ENCODE results near the gene BAD. TPM values are rescaled to one million over a fixed set of nuclear protein-coding genes. Genes with fewer than 3 reads are reported as not detected.

BAD gene
- total RNA-seq, 1 experiment from 2014 or later: 23.3 TPM

- no peak overlapping the region for H3K14ac ChIP-seq (ENCODE audit: insufficient read depth, low read length)
- peak overlapping the region; percentile 79 to 82 for H3K4me3 Mint-ChIP-seq
- no peak overlapping the region for H2AK5ac ChIP-seq (ENCODE audit: insufficient read length, low read length)
- no peak overlapping the region for H3K9ac ChIP-seq (ENCODE audit: extremely low read depth, insufficient read length, low read length)
- no peak overlapping the region for H2BK20ac ChIP-seq (ENCODE audit: low read depth, low read length, poor library complexity, severe bottlenecking)
- no peaks in the 10 kb centered on the region for H4K20me1 ChIP-seq (ENCODE audit: control insufficient read depth, insufficient read depth, insufficient read length)
- H3K23ac ChIP-seq (ENCODE audit: insufficient read length, low read depth, low read length): no peak overlapping the region
- no peak overlapping the region for H2BK12ac ChIP-seq (ENCODE audit: insufficient read length, low read depth, low read length)
- H3K27ac Mint-ChIP-seq: no peak overlapping the region; a peak in 1 of 7 replicates
- H3K79me2 ChIP-seq (ENCODE audit: insufficient read depth, low read length): no peaks in the 10 kb centered on the region
- WGBS (ENCODE audit: extremely low coverage, insufficient read length, low lambda C conversion rate): no CpG with 5 or more reads among the region's 40 CpGs
- peak overlapping the region; percentile 53 for H3K4me2 ChIP-seq (ENCODE audit: insufficient read depth, insufficient read length, low read length)
- H3K9me3 Mint-ChIP-seq: no peaks in the 10 kb centered on the region; a peak in 2 of 5 replicates
- no peak overlapping the region for H3K27ac ChIP-seq (ENCODE audit: insufficient read length, low read depth, low read length)
- H3K9me3 ChIP-seq (ENCODE audit: control insufficient read depth, low read depth, low read length): no peaks in the 10 kb centered on the region
- H3K23me2 ChIP-seq (ENCODE audit: insufficient read length, low read depth, low read length, poor library complexity, severe bottlenecking): peaks cover 15% of the 10 kb centered on the region
- H2BK5ac ChIP-seq (ENCODE audit: insufficient read length, low read length): no peak overlapping the region
- H4K91ac ChIP-seq (ENCODE audit: insufficient read length, low read depth, low read length): no peak overlapping the region
- H3K18ac ChIP-seq (ENCODE audit: insufficient read length, low read depth, low read length): no peak overlapping the region
- TF ChIP-seq CTCF (conservative IDR thresholded peaks at IDR 0.05): no peak
- H2AFZ ChIP-seq (ENCODE audit: low read length): no peak overlapping the region
- H3K79me1 ChIP-seq (ENCODE audit: insufficient read depth, low read depth, low read length, poor library complexity, severe bottlenecking): no peaks in the 10 kb centered on the region
- no peak for DNase-seq
- H3K27me3 ChIP-seq (ENCODE audit: insufficient read depth, low read length): peaks cover 12% of the 10 kb centered on the region; the same call in 1 of the 2 replicates
- H3K36me3 Mint-ChIP-seq (ENCODE audit: insufficient read depth in 1 of 3, low read depth in 3 of 3): peaks cover 2 to 16% (median 11%) of the 10 kb centered on the region in 3 experiments
- H4K8ac ChIP-seq (replicated peaks; ENCODE audit: insufficient read length, low read depth, low read length): no peak overlapping the region
- H3K4ac ChIP-seq (ENCODE audit: low read depth, low read length): no peak overlapping the region
- H2BK15ac ChIP-seq (ENCODE audit: low read depth, low read length): no peak overlapping the region
- no peaks in the 10 kb centered on the region for H3K4me1 ChIP-seq (ENCODE audit: insufficient read depth, low read length)
- peaks cover 12 to 16% of the 10 kb centered on the region in 2 experiments for H3K4me1 Mint-ChIP-seq
- H4K5ac ChIP-seq (ENCODE audit: insufficient read length, low read depth, low read length): no peak overlapping the region
- H3K56ac ChIP-seq (ENCODE audit: insufficient read length, low read depth, low read length): no peak overlapping the region
- no peak overlapping the region for H2BK120ac ChIP-seq (ENCODE audit: low read depth, low read length, poor library complexity, severe bottlenecking)
- peaks cover 30% of the 10 kb centered on the region for H3K27me3 Mint-ChIP-seq (ENCODE audit: low read depth)
- H3T11ph ChIP-seq (ENCODE audit: low read length): no peak overlapping the region
These were observed 1.7 kb upstream of the BAD start for GRCh38 chr11:64285885-64286800.
